Measurements from ENCODE around the gene UBE2D4. TPM values are rescaled to one million over a fixed set of nuclear protein-coding genes. Genes with fewer than 3 reads are reported as not detected.

The UBE2D4 gene
- total and polyA plus RNA-seq, 2 donors (not counting 3 experiments of a cell fraction or from before 2014, with no cell fraction given): 11.3 to 19.8 TPM

DNA sequence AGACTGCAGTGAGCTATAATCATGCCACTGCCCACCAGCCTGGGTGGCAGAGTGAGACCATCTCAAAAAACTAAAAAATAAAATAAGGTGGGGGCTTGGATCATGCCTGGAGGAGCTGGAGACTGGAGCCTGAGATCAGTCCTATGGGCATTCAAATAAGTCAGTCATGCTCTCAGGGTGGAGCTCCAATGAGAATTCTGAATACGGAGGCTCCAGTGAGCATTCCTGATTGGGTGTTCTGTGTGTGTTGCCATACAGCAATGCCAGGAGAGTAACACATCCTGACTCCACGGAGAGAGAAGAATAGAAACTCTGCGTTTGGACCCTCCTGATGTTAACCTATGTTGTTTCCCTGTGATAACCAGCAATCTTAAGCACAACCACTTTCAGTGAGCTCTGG is 16.0 kb downstream of the UBE2D4 start:
- DNase-seq (ENCODE audit: low read depth, low spot score): no peak
- Histone ChIP-seq H3K4me3 (replicated peaks in 1 of 3; ENCODE audit: insufficient read depth in 1 of 3, low read depth in 1 of 3, low read length in 3 of 3) (no peak overlapping the region), H3K9me1 (replicated peaks; ENCODE audit: control insufficient read depth, extremely low read depth, insufficient read depth, low read length) (no peaks in the 10 kb centered on the region), H3K9me3 (replicated peaks; ENCODE audit: control insufficient read depth, insufficient read depth, low read length) (no peaks in the 10 kb centered on the region), H3K4me1 (ENCODE audit: control insufficient read depth, extremely low read depth, insufficient read depth, low read length) (no peaks in the 10 kb centered on the region), H3K27ac (ENCODE audit: insufficient read depth, low read depth, low read length) (no peak overlapping the region), H3K36me3 (ENCODE audit: control insufficient read depth in 2 of 2, extremely low read depth in 1 of 2, insufficient read depth in 2 of 2, low read length in 2 of 2) (no peaks in the 10 kb centered on the region), H3K79me2 (ENCODE audit: control insufficient read depth, insufficient read depth, low read length) (no peaks in the 10 kb centered on the region), H3K27me3 (ENCODE audit: control insufficient read depth in 2 of 2, insufficient read depth in 2 of 2, low read length in 2 of 2) (no peaks in the 10 kb centered on the region), H3K9ac (replicated peaks; ENCODE audit: extremely low read depth, insufficient read depth, low read length) (no peak overlapping the region), H4K20me1 (replicated peaks; ENCODE audit: control insufficient read depth, extremely low read depth, insufficient read depth, low read length) (no peaks in the 10 kb centered on the region), H2AFZ (ENCODE audit: low read depth, low read length) (no peak overlapping the region), H3K4me2 (ENCODE audit: insufficient read depth, low read length) (no peak overlapping the region)
- no TSS peak for BruUV-seq (replicated peaks)
- intact Hi-C loops (cut with micrococcal nuclease) (no loop called here), dilution Hi-C loops (cut with MboI; ENCODE audit: extremely low pct_ligation_motif_present, low sequenced_read_pairs) (no loop called here)
- no peak for FAIRE-seq
- ChIA-PET POLR2A (no interaction called here), CTCF (interaction anchor here (0.6 to 2.8 kb wide), 2 partner anchors 13 to 23 kb away, joined by 3 to 12 read pairs; no protein-coding TSS in a partner anchor)
- TF ChIP-seq MYC (IDR thresholded peaks at IDR 0.05; ENCODE audit: low read depth, low read length) (no peak), JUN (IDR thresholded peaks at IDR 0.05; ENCODE audit: borderline replicate concordance, insufficient read depth, insufficient read length, low read depth) (no peak), GATA2 (IDR thresholded peaks at IDR 0.05; ENCODE audit: insufficient read depth, insufficient read length, low read depth, low read length) (no peak), POLR2A (IDR thresholded peaks at IDR 0.05; ENCODE audit: low read depth, low read length) (no peak), FOS (IDR thresholded peaks at IDR 0.05; ENCODE audit: borderline replicate concordance, insufficient read depth, low read length) (no peak), POLR2AphosphoS5 (IDR thresholded peaks at IDR 0.05; ENCODE audit: insufficient read depth, low read depth, low read length) (no peak)
- TF ChIP-seq, protein P1, sequence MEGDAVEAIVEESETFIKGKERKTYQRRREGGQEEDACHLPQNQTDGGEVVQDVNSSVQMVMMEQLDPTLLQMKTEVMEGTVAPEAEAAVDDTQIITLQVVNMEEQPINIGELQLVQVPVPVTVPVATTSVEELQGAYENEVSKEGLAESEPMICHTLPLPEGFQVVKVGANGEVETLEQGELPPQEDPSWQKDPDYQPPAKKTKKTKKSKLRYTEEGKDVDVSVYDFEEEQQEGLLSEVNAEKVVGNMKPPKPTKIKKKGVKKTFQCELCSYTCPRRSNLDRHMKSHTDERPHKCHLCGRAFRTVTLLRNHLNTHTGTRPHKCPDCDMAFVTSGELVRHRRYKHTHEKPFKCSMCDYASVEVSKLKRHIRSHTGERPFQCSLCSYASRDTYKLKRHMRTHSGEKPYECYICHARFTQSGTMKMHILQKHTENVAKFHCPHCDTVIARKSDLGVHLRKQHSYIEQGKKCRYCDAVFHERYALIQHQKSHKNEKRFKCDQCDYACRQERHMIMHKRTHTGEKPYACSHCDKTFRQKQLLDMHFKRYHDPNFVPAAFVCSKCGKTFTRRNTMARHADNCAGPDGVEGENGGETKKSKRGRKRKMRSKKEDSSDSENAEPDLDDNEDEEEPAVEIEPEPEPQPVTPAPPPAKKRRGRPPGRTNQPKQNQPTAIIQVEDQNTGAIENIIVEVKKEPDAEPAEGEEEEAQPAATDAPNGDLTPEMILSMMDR (IDR thresholded peaks at IDR 0.05; ENCODE audit: extremely low read depth in 1 of 2, insufficient read depth in 1 of 2, low read depth in 1 of 2, low read length in 2 of 2): no peak

Data from endothelial cell of umbilical vein (primary cell).